ENCODE data around the gene CRPPA.

CRPPA gene

GRCh38 chr7:16436306-16436705 lies 15.0 kb upstream of the CRPPA start:
- Histone ChIP-seq H3K27ac (ENCODE audit: extremely low read depth, low read depth, low read length) (no peak overlapping the region), H3K9me3 (ENCODE audit: control insufficient read depth, insufficient read depth, low read depth, low read length) (no peaks in the 10 kb centered on the region), H3K36me3 (ENCODE audit: control insufficient read depth in 2 of 2, insufficient read depth in 1 of 2, low read length in 2 of 2) (no peaks in the 10 kb centered on the region), H3K4me3 (ENCODE audit: low read depth, low read length) (no peak overlapping the region), H3K4me1 (ENCODE audit: control insufficient read depth, insufficient read depth, low read length) (no peaks in the 10 kb centered on the region)
- ChIA-PET CTCF (interaction anchor here (0.5 to 8.8 kb wide), 5 partner anchors 16 to 856 kb away, joined by 3 to 71 read pairs (median 4); no protein-coding TSS in a partner anchor), POLR2A (no interaction called here)
- no peak for TF ChIP-seq REST (tag by site-specific recombination; IDR thresholded peaks at IDR 0.05)
- TF ChIP-seq HOXC10 (CRISPR knock-in tag; IDR thresholded peaks at IDR 0.05): no peak
- no peak for TF ChIP-seq ZNF623 (tag by site-specific recombination; IDR thresholded peaks at IDR 0.05)
- no peak for TF ChIP-seq ZBTB1 (tag by site-specific recombination; IDR thresholded peaks at IDR 0.05)

- CTCF ChIA-PET: interaction anchor here (0.5 to 8.8 kb wide), 5 partner anchors 40 to 353 kb away, joined by 3 to 71 read pairs (median 4); no protein-coding TSS in a partner anchor
- no peaks in the 10 kb centered on the region for H3K36me3 ChIP-seq (ENCODE audit: control insufficient read depth in 2 of 2, insufficient read depth in 1 of 2, low read length in 2 of 2)
- POLR2A ChIA-PET: interaction anchor here (0.7 kb wide), 1 partner anchor 13 kb away, joined by 3 read pairs; no protein-coding TSS in a partner anchor
- no peak overlapping the region for H3K4me3 ChIP-seq (ENCODE audit: low read depth, low read length)
- no peak for TF ChIP-seq SP2 (tag by site-specific recombination; IDR thresholded peaks at IDR 0.05)
- no peak for TF ChIP-seq ZFP41 (tag by site-specific recombination; IDR thresholded peaks at IDR 0.05; ENCODE audit: borderline replicate concordance)
- no peak for TF ChIP-seq ZNF692 (tag by site-specific recombination; IDR thresholded peaks at IDR 0.05)
- TF ChIP-seq ZNF366 (tag by site-specific recombination; conservative IDR thresholded peaks at IDR 0.05): no peak
- TF ChIP-seq ZBTB11 (tag by site-specific recombination; conservative IDR thresholded peaks at IDR 0.05; ENCODE audit: low read depth): no peak
- TF ChIP-seq ATF2 (tag by site-specific recombination; IDR thresholded peaks at IDR 0.05; ENCODE audit: low read depth): no peak
- no peak for TF ChIP-seq ZNF223 (tag by site-specific recombination; IDR thresholded peaks at IDR 0.05)
- TF ChIP-seq ZNF473 (tag by site-specific recombination; IDR thresholded peaks at IDR 0.05): no peak
- TF ChIP-seq GLI4 (tag by site-specific recombination; IDR thresholded peaks at IDR 0.05): no peak
- no peak for TF ChIP-seq ZNF121 (tag by site-specific recombination; IDR thresholded peaks at IDR 0.05)
- no peak for TF ChIP-seq AEBP2 (tag by site-specific recombination; IDR thresholded peaks at IDR 0.05; ENCODE audit: borderline replicate concordance)
- no peak for TF ChIP-seq ZNF544 (tag by site-specific recombination; IDR thresholded peaks at IDR 0.05)
- H3K9me3 ChIP-seq (ENCODE audit: control insufficient read depth, insufficient read depth, low read depth, low read length): no peaks in the 10 kb centered on the region
- H3K27ac ChIP-seq (ENCODE audit: extremely low read depth, low read depth, low read length): no peak overlapping the region
- H3K4me1 ChIP-seq (ENCODE audit: control insufficient read depth, insufficient read depth, low read length): no peaks in the 10 kb centered on the region
Observed at GRCh38 chr7:16433568-16434122, 12.3 kb upstream of the CRPPA start.

Measured in HEK293 (cell line).